Measurements from ENCODE around the gene DYNLRB1. TPM values are rescaled to one million over a fixed set of nuclear protein-coding genes. Genes with fewer than 3 reads are reported as not detected.

Gene DYNLRB1
- total and polyA plus RNA-seq, 12 donors, result 145 to 586 (median 224) TPM

- 85 to 90% (median 88%) methylated on average over 4 of the region's 4 CpGs for WGBS, 4 donors
- intact Hi-C loops (cut with DNase I), result no loop called here
Observed at GRCh38 chr20:34507702-34508413, 8.4 kb upstream of the DYNLRB1 start.

GRCh38 chr20:34510575-34510974 lies 5.6 kb upstream of the DYNLRB1 start:
- no peak overlapping the region for H3K4me3 ChIP-seq
- peaks cover 0 to 29% of the 10 kb centered on the region in 2 donors for H3K36me3 ChIP-seq (replicated peaks in 1 of 2)
- no peak for TF ChIP-seq POLR2A (IDR thresholded peaks at IDR 0.05)
- TF ChIP-seq, protein P1, sequence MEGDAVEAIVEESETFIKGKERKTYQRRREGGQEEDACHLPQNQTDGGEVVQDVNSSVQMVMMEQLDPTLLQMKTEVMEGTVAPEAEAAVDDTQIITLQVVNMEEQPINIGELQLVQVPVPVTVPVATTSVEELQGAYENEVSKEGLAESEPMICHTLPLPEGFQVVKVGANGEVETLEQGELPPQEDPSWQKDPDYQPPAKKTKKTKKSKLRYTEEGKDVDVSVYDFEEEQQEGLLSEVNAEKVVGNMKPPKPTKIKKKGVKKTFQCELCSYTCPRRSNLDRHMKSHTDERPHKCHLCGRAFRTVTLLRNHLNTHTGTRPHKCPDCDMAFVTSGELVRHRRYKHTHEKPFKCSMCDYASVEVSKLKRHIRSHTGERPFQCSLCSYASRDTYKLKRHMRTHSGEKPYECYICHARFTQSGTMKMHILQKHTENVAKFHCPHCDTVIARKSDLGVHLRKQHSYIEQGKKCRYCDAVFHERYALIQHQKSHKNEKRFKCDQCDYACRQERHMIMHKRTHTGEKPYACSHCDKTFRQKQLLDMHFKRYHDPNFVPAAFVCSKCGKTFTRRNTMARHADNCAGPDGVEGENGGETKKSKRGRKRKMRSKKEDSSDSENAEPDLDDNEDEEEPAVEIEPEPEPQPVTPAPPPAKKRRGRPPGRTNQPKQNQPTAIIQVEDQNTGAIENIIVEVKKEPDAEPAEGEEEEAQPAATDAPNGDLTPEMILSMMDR (IDR thresholded peaks at IDR 0.05), result no peak
- H3K4me1 ChIP-seq (replicated peaks in 1 of 2), result peaks cover 6 to 12% of the 10 kb centered on the region in 2 donors
- no peak overlapping the region for H3K27ac ChIP-seq
- no peaks in the 10 kb centered on the region for H3K27me3 ChIP-seq
- no peaks in the 10 kb centered on the region for H3K9me3 ChIP-seq (replicated peaks in 1 of 3)
- 94 to 100% (median 96%) methylated on average over 1 of the region's 1 CpG for WGBS, 4 donors
- intact Hi-C loops (cut with DNase I), result loop anchor here in 1 of 2 donors (5.0 kb wide), 1 partner anchor 198 kb away; no protein-coding TSS in a partner anchor
- DNase-seq, result no peak

More at GRCh38 chr20:34507702-34508413, 8.4 kb upstream of the DYNLRB1 start:
- Histone ChIP-seq H3K27ac (no peak overlapping the region), H3K9me3 (replicated peaks in 1 of 3) (no peaks in the 10 kb centered on the region), H3K27me3 (no peaks in the 10 kb centered on the region), H3K36me3 (replicated peaks in 1 of 2) (peaks cover 0 to 45% of the 10 kb centered on the region in 2 donors), H3K4me1 (replicated peaks in 1 of 2) (peaks cover 0 to 3% of the 10 kb centered on the region in 2 donors), H3K4me3 (no peak overlapping the region)
- no peak for DNase-seq
- TF ChIP-seq, protein P1 (IDR thresholded peaks at IDR 0.05), result no peak
- no peak for TF ChIP-seq POLR2A (IDR thresholded peaks at IDR 0.05)

- WGBS, 4 donors, result 83 to 96% (median 92%) methylated on average over 3 of the region's 3 CpGs
- H3K36me3 ChIP-seq (replicated peaks in 1 of 2), result peaks cover 0 to 16% of the 10 kb centered on the region in 2 donors
- H3K4me1 ChIP-seq (replicated peaks in 1 of 2), result peaks cover 6 to 12% of the 10 kb centered on the region in 2 donors
- H3K9me3 ChIP-seq (replicated peaks in 1 of 3), result no peaks in the 10 kb centered on the region
- TF ChIP-seq, protein P1 (IDR thresholded peaks at IDR 0.05), result no peak
- no peak for TF ChIP-seq POLR2A (IDR thresholded peaks at IDR 0.05)
- no peak overlapping the region for H3K27ac ChIP-seq
- DNase-seq, result no peak
- no peaks in the 10 kb centered on the region for H3K27me3 ChIP-seq
- H3K4me3 ChIP-seq, result no peak overlapping the region
- intact Hi-C loops (cut with DNase I), result loop anchor here in 1 of 2 donors (5.0 kb wide), 1 partner anchor 200 kb away; no protein-coding TSS in a partner anchor
Observed at GRCh38 chr20:34511891-34512265, 4.3 kb upstream of the DYNLRB1 start.

GRCh38 chr20:34512266-34512954 lies 3.8 kb upstream of the DYNLRB1 start:
- Histone ChIP-seq H3K4me1 (replicated peaks in 1 of 2) (peaks cover 6 to 17% of the 10 kb centered on the region in 2 donors), H3K36me3 (replicated peaks in 1 of 2) (peaks cover 0 to 12% of the 10 kb centered on the region in 2 donors), H3K4me3 (no peak overlapping the region), H3K9me3 (replicated peaks in 1 of 3) (no peaks in the 10 kb centered on the region), H3K27ac (no peak overlapping the region), H3K27me3 (no peaks in the 10 kb centered on the region)
- 83 to 93% (median 88%) methylated on average over 4 of the region's 4 CpGs for WGBS, 4 donors
- intact Hi-C loops (cut with DNase I), result loop anchor here in 1 of 2 donors (5.0 kb wide), 1 partner anchor 200 kb away; no protein-coding TSS in a partner anchor
- DNase-seq, result no peak
- no peak for TF ChIP-seq POLR2A (IDR thresholded peaks at IDR 0.05)
- TF ChIP-seq, protein P1 (IDR thresholded peaks at IDR 0.05), result no peak
